ENCODE data around the gene ZRANB3.

DNA sequence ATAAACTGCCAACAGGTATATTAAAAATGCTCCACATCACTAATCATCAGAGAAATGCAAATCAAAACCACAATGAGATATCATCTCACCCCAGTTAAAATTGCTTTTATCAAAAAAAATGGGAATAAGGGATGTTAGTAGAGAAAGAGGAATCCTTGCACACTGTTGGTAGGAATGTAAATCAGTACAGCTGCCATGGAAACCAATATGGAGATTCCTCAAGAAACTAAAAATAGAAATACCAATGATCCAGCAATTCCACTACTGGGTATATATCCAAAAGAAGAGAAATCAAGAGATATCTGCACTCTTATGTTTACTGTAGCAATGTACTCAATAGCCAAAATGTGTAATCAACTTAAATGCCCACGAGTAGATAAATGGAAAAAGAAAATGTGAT lies 40.6 kb downstream of the ZRANB3 start:
- TF ChIP-seq POLR2A (IDR thresholded peaks at IDR 0.05) (no peak), POLR2AphosphoS5 (IDR thresholded peaks at IDR 0.05) (no peak), CTCF (IDR thresholded peaks at IDR 0.05) (no peak), EP300 (IDR thresholded peaks at IDR 0.05) (no peak)

All from suprapubic skin (tissue), 4 donors.